IMR-90 (cell line): ENCODE data around the gene SEPTIN8. TPM values are rescaled to one million over a fixed set of nuclear protein-coding genes. Genes with fewer than 3 reads are reported as not detected.
A peak's percentile ranks its signal among the peaks of the same experiment; 100 is the strongest.

Experiments used
- ATAC-seq: fragments of 200-7000 bp; cut with Tn5 transposase; 2 replicates; pipeline ENCODE4 v1.9.1; 2020; ENCODE audit warnings: low read depth, mild to moderate bottlenecking, moderate library complexity
- BruUV-seq: library from RNA; stranded (reverse); fragments of 400-500 nt; replicated peaks from 2 replicates; lab custom pipeline; 2021; lab: Mats Ljungman, UMichigan
- CTCF ChIA-PET: fragments of 300-600 bp; formaldehyde crosslinking; extraction: SDS; loops from one replicate; lab custom pipeline; 2021; ENCODE audit warnings: antibody characterized with exemption; lab: Yijun Ruan, JAX
- POLR2A ChIA-PET: fragments of 300-600 bp; sonication (Branson Sonifier 250); formaldehyde crosslinking; loops from one replicate; lab custom pipeline; 2022; ENCODE audit warnings: antibody characterized with exemption; ENCODE audit not compliant: unreplicated experiment; lab: Charles Lee
- DNase-seq: peaks from one replicate; pipeline ENCODE4 v3.0.0; 2013
- H2AFZ ChIP-seq: replicated peaks from 2 replicates; pipeline ENCODE3; 2013; ENCODE audit warnings: low read length, mild to moderate bottlenecking; ENCODE audit not compliant: poor library complexity
- H2AK5ac ChIP-seq: 2 replicates; pipeline ENCODE4 v1.6.1; 2013; ENCODE audit warnings: low read depth, low read length, inconsistent platforms
- H2AK9ac ChIP-seq: replicated peaks from 2 replicates; pipeline ENCODE3; 2013; ENCODE audit warnings: mild to moderate bottlenecking, low read depth, low read length, moderate library complexity; ENCODE audit not compliant: poor library complexity
- H2BK120ac ChIP-seq: 2 replicates; pipeline ENCODE4 v1.6.1; 2013; ENCODE audit warnings: low read depth, low read length, inconsistent platforms
- H2BK15ac ChIP-seq: 3 replicates; pipeline ENCODE4 v1.6.1; 2013; ENCODE audit warnings: low read depth, low read length, inconsistent platforms
- H2BK20ac ChIP-seq: 2 replicates; pipeline ENCODE4 v1.6.1; 2013; ENCODE audit warnings: low read depth, mild to moderate bottlenecking, inconsistent platforms, low read length, moderate library complexity
- H2BK5ac ChIP-seq: 2 replicates; pipeline ENCODE4 v1.6.1; 2013; ENCODE audit warnings: mild to moderate bottlenecking, low read depth, low read length, inconsistent platforms; ENCODE audit not compliant: poor library complexity, severe bottlenecking
- H3K14ac ChIP-seq: replicated peaks from 2 replicates; pipeline ENCODE4 v1.6.1; 2013; ENCODE audit warnings: low read depth, low read length, inconsistent platforms
- H3K18ac ChIP-seq: 2 replicates; pipeline ENCODE4 v1.6.1; 2013; ENCODE audit warnings: low read depth, low read length, control low read depth
- H3K23ac ChIP-seq: 2 replicates; pipeline ENCODE4 v1.6.1; 2013; ENCODE audit warnings: low read depth, low read length, inconsistent platforms
- H3K27ac ChIP-seq: 2 replicates; pipeline ENCODE4 v1.5.1; 2013; ENCODE audit warnings: mild to moderate bottlenecking, control low read depth, low read length; ENCODE audit not compliant: insufficient read depth
- H3K27me3 ChIP-seq: 2 replicates; pipeline ENCODE4 v1.6.1; 2013; ENCODE audit warnings: low read length; ENCODE audit not compliant: control insufficient read depth, insufficient read depth
- H3K36me3 ChIP-seq: 2 replicates; pipeline ENCODE4 v1.6.1; 2013; ENCODE audit warnings: low read length, mixed read lengths; ENCODE audit not compliant: control insufficient read depth, insufficient read depth
- H3K4ac ChIP-seq: 2 replicates; pipeline ENCODE4 v1.6.1; 2013; ENCODE audit warnings: low read depth, low read length, inconsistent platforms
- H3K4me1 ChIP-seq: 2 replicates; pipeline ENCODE4 v1.6.1; 2013; ENCODE audit warnings: low read length, mixed read lengths; ENCODE audit not compliant: control insufficient read depth, insufficient read depth
- H3K4me2 ChIP-seq: 2 replicates; pipeline ENCODE4 v1.6.1; 2013; ENCODE audit warnings: low read depth, mild to moderate bottlenecking, control low read depth, low read length, moderate library complexity
- H3K4me3 ChIP-seq: 2 replicates; pipeline ENCODE4 v1.5.1; 2013; ENCODE audit warnings: low read depth, mild to moderate bottlenecking, control low read depth, low read length, moderate library complexity; ENCODE audit not compliant: insufficient read depth
- H3K56ac ChIP-seq: 2 replicates; pipeline ENCODE4 v1.6.1; 2013; ENCODE audit warnings: low read length, inconsistent platforms; ENCODE audit not compliant: insufficient read depth; ENCODE audit errors: extremely low read depth
- H3K79me1 ChIP-seq, 2 experiments: 2 replicates each; pipeline ENCODE4 v1.6.1; 2013; ENCODE audit warnings: low read length in 2 of 2, inconsistent platforms in 1 of 2, low read depth in 1 of 2
- H3K9ac ChIP-seq: 2 replicates; pipeline ENCODE4 v1.6.1; 2013; ENCODE audit warnings: low read depth, low read length, control low read depth
- H3K9me1 ChIP-seq: 2 replicates; pipeline ENCODE4 v1.6.1; 2013; ENCODE audit warnings: low read length, inconsistent platforms; ENCODE audit not compliant: insufficient read depth
- H3K9me3 ChIP-seq: 2 replicates; pipeline ENCODE4 v1.6.1; 2013; ENCODE audit warnings: low read length; ENCODE audit not compliant: control insufficient read depth, insufficient read depth
- H4K20me1 ChIP-seq: 2 replicates; pipeline ENCODE4 v1.6.1; 2013; ENCODE audit warnings: low read length, inconsistent platforms; ENCODE audit not compliant: insufficient read depth
- H4K5ac ChIP-seq: 2 replicates; pipeline ENCODE4 v1.6.1; 2013; ENCODE audit warnings: mild to moderate bottlenecking, low read depth, low read length, control low read depth
- H4K8ac ChIP-seq, 2 experiments: 2 replicates each; pipeline ENCODE4 v1.6.1; 2013; ENCODE audit warnings: low read depth in 2 of 2, low read length in 2 of 2, control low read depth in 1 of 2, inconsistent platforms in 1 of 2
- H4K91ac ChIP-seq: 2 replicates; pipeline ENCODE4 v1.6.1; 2013; ENCODE audit warnings: low read depth, low read length, inconsistent platforms; ENCODE audit not compliant: insufficient read depth
- CEBPB ChIP-seq: IDR thresholded peaks from 2 replicates; pipeline ENCODE4 v1.6.1; 2012; ENCODE audit warnings: low read depth, low read length, improper control_type of control experiment
- dilution Hi-C: fragments of 300-500 bp; cut with HindIII; formaldehyde crosslinking; loops from one replicate; pipeline ENCODE4 v1.14.3; 2018; ENCODE audit warnings: low sequenced_read_pairs; ENCODE audit not compliant: unreplicated experiment
- in situ Hi-C: fragments of 300-500 bp; cut with MboI; formaldehyde crosslinking; loops from 3 replicates; pipeline ENCODE4 v1.14.3; 2019; ENCODE audit warnings: low sequenced_read_pairs, inconsistent platforms, mixed read lengths
- intact Hi-C: fragments of 100-400 bp; cut with micrococcal nuclease; formaldehyde crosslinking; loops from 2 replicates; pipeline ENCODE4 v1.10.0; 2022
- polyA plus RNA-seq, 3 experiments: library from polyadenylated mRNA; depleted of rRNA; stranded (reverse); fragments of >200 nt; gene quantifications; 2 replicates each; pipeline ENCODE4 v1.2.3, GENCODE V29; 2012; ENCODE audit warnings: low replicate concordance in 1 of 3
- total RNA-seq: library from RNA; depleted of rRNA; stranded (reverse); fragments of >200 nt; gene quantifications from 2 replicates; pipeline ENCODE4 v1.2.3, GENCODE V29; 2012
- TF ChIP-seq, protein P1 (sequence below): fragments of 150-350 bp; IDR thresholded peaks from 2 replicates; pipeline ENCODE4 v1.6.1; 2017; ENCODE audit warnings: mild to moderate bottlenecking, antibody characterized with exemption, low read length, low read depth

The SEPTIN8 gene
- total and polyA plus RNA-seq, 2 of the 4 experiments (the other 2 are of a cell fraction): 56.2 to 67.2 TPM

DNA sequence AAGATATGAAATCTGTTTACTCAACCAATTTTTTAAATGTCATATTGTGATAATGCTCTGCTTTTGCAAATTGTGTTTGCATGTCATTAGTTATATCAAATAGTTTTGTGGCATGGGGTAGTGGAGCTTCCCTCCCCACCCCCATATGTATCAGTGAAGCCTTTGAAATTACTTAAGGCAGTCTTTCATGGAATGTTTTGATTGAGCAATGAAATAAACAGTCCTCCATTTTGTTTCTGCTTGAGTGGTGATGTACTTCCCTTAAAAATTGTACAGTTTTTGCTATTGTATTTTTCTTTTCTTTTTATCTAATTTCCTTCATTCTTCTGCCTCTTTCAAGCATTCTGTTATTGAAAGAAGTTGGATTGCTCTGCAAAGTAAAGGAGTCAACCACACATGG is 39.5 kb upstream of the SEPTIN8 start:
- no peaks in the 10 kb centered on the region for H3K79me1 ChIP-seq
- no peaks in the 10 kb centered on the region for H3K36me3 ChIP-seq
- H3K4me2 ChIP-seq: no peak overlapping the region
- dilution Hi-C loops: no loop called here
- DNase-seq: peak; percentile 47
- CTCF ChIA-PET: interaction anchor here (1.3 kb wide), 1 partner anchor 63 kb away, joined by 3 read pairs; no protein-coding TSS in a partner anchor
- no peaks in the 10 kb centered on the region for H3K9me3 ChIP-seq
- H2BK15ac ChIP-seq: no peak overlapping the region
- peak overlapping the region; percentile 83; the same call in 1 of the 2 replicates for H4K5ac ChIP-seq
- no peaks in the 10 kb centered on the region for H3K9me1 ChIP-seq
- H3K9ac ChIP-seq: no peak overlapping the region
- H4K20me1 ChIP-seq: no peaks in the 10 kb centered on the region
- H3K4me3 ChIP-seq: no peak overlapping the region
- no peak overlapping the region for H2AFZ ChIP-seq
- H3K18ac ChIP-seq: peak overlapping the region; percentile 93; the same call in 1 of the 2 replicates
- H2AK9ac ChIP-seq: no peak overlapping the region
- TF ChIP-seq CEBPB: peak; percentile 80
- TF ChIP-seq, protein P1, sequence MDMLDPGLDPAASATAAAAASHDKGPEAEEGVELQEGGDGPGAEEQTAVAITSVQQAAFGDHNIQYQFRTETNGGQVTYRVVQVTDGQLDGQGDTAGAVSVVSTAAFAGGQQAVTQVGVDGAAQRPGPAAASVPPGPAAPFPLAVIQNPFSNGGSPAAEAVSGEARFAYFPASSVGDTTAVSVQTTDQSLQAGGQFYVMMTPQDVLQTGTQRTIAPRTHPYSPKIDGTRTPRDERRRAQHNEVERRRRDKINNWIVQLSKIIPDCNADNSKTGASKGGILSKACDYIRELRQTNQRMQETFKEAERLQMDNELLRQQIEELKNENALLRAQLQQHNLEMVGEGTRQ: no peak
- ATAC-seq: peak; percentile 35
- peaks cover 23% of the 10 kb centered on the region for H3K27me3 ChIP-seq
- 0 out of 2 replicates have a peak overlapping the region, but pooled peaks have one; percentile 31 for H3K14ac ChIP-seq
- POLR2A ChIA-PET: no interaction called here
- peak overlapping the region; percentile 47; the same call in 1 of the 2 replicates for H2BK120ac ChIP-seq
- H3K4ac ChIP-seq: no peak overlapping the region
- no peak overlapping the region for H2BK20ac ChIP-seq
- H3K4me1 ChIP-seq: peaks cover 10% of the 10 kb centered on the region
- BruUV-seq: no TSS peak
- intact Hi-C loops: no loop called here
- no peak overlapping the region for H3K27ac ChIP-seq
- peak overlapping the region; percentile 75 for H2BK5ac ChIP-seq
- H2AK5ac ChIP-seq: no peak overlapping the region
- H4K8ac ChIP-seq: peak overlapping the region; percentile 62 to 84; a peak in 3 of 4 replicates
- no peak overlapping the region; the same call in 1 of the 2 replicates for H4K91ac ChIP-seq
- H3K56ac ChIP-seq: no peak overlapping the region
- no peak overlapping the region for H3K23ac ChIP-seq
- in situ Hi-C loops: no loop called here
